Left ventricle myocardium inferior (tissue), 1 donor: ENCODE measurements around the gene MTG2. TPM values are rescaled to one million over a fixed set of nuclear protein-coding genes. Genes with fewer than 3 reads are reported as not detected.
"Not testable (repeated sequence)": the region's sequence is repeated elsewhere in the genome, so short reads cannot be mapped to it uniquely, and the experiment has no call there.

Experiments used
- DNase-seq: peaks from one replicate; pipeline ENCODE4 v3.0.0-alpha.2; 2020
- H3K27ac ChIP-seq: fragments of 200-600 bp; replicated peaks from 2 replicates; pipeline ENCODE4 v1.8.0; 2021
- H3K27me3 ChIP-seq: fragments of 200-600 bp; 2 replicates; pipeline ENCODE4 v1.8.0; 2021; ENCODE audit warnings: low read depth
- H3K36me3 ChIP-seq: fragments of 200-600 bp; 2 replicates; pipeline ENCODE4 v1.8.0; 2021
- H3K4me1 ChIP-seq: fragments of 200-600 bp; 2 replicates; pipeline ENCODE4 v1.8.0; 2021
- H3K4me3 ChIP-seq: fragments of 200-600 bp; 2 replicates; pipeline ENCODE4 v1.8.0; 2021; ENCODE audit warnings: mild to moderate bottlenecking, moderate library complexity
- H3K9me3 ChIP-seq: fragments of 200-600 bp; replicated peaks from 2 replicates; pipeline ENCODE4 v1.8.0; 2021
- CTCF ChIP-seq: fragments of 200-600 bp; IDR thresholded peaks from 2 replicates; pipeline ENCODE4 v1.8.0; 2021; ENCODE audit warnings: antibody characterized with exemption, mild to moderate bottlenecking, borderline replicate concordance
- intact Hi-C: fragments of 100-400 bp; cut with micrococcal nuclease; formaldehyde crosslinking; loops from one replicate; pipeline ENCODE4 v1.11.0; 2022
- total RNA-seq: library from RNA; stranded (reverse); fragmentation: NEBNext Ultra II Directional; extraction: Animal tissue kit (Norgen Biotek cat#: 25700); gene quantifications from one replicate; pipeline ENCODE4 v1.2.1, GENCODE V29; 2021
- donor health status: DM: no; HTN: yes; CAD: no; lungs with severe emphysema.

The MTG2 gene
- total RNA-seq, 1 donor from 2014 or later, result 25.9 TPM

GRCh38 chr20:62146019-62146755 is 36.6 kb upstream of the MTG2 start:
- no peaks in the 10 kb centered on the region for H3K36me3 ChIP-seq
- no peak for DNase-seq
- no peak overlapping the region for H3K27ac ChIP-seq
- peaks cover 68% of the 10 kb centered on the region for H3K4me1 ChIP-seq
- intact Hi-C loops, result no loop called here
- H3K27me3 ChIP-seq, result no peaks in the 10 kb centered on the region
- H3K9me3 ChIP-seq, result no peaks in the 10 kb centered on the region
- TF ChIP-seq CTCF, result no peak
- no peak overlapping the region for H3K4me3 ChIP-seq

- intact Hi-C loops, result no loop called here
- no peak for DNase-seq
Observed at GRCh38 chr20:62147125-62147524, 35.7 kb upstream of the MTG2 start.

GRCh38 chr20:62147528-62147927 is 35.3 kb upstream of the MTG2 start:
- peaks cover 56% of the 10 kb centered on the region for H3K4me1 ChIP-seq
- no peak for DNase-seq
- H3K9me3 ChIP-seq, result no peaks in the 10 kb centered on the region
- H3K36me3 ChIP-seq, result no peaks in the 10 kb centered on the region
- no peaks in the 10 kb centered on the region for H3K27me3 ChIP-seq
- intact Hi-C loops, result no loop called here
- no peak overlapping the region for H3K27ac ChIP-seq
- TF ChIP-seq CTCF, result no peak
- no peak overlapping the region for H3K4me3 ChIP-seq

More at GRCh38 chr20:62147125-62147524, 35.7 kb upstream of the MTG2 start:
- no peaks in the 10 kb centered on the region for H3K27me3 ChIP-seq
- H3K4me3 ChIP-seq, result no peak overlapping the region
- peaks cover 60% of the 10 kb centered on the region for H3K4me1 ChIP-seq
- H3K36me3 ChIP-seq, result no peaks in the 10 kb centered on the region
- TF ChIP-seq CTCF, result no peak
- H3K27ac ChIP-seq, result no peak overlapping the region
- no peaks in the 10 kb centered on the region for H3K9me3 ChIP-seq

- intact Hi-C loops, H3K4me3 ChIP-seq, H3K9me3 ChIP-seq, DNase-seq, H3K36me3 ChIP-seq, H3K27ac ChIP-seq, H3K27me3 ChIP-seq: not testable (repeated sequence)
- H3K4me1 ChIP-seq, result peaks cover 54% of the 10 kb centered on the region
Observed at GRCh38 chr20:62148383-62148782, 34.4 kb upstream of the MTG2 start.

GRCh38 chr20:62148908-62149314 is 33.9 kb upstream of the MTG2 start:
- H3K36me3 ChIP-seq, result peaks cover 7% of the 10 kb centered on the region
- H3K4me1 ChIP-seq, result peaks cover 54% of the 10 kb centered on the region
- DNase-seq, result no peak
- no peaks in the 10 kb centered on the region for H3K27me3 ChIP-seq
- H3K27ac ChIP-seq, result peak overlapping the region; percentile 38
- intact Hi-C loops, result no loop called here
- no peak overlapping the region for H3K4me3 ChIP-seq
- no peaks in the 10 kb centered on the region for H3K9me3 ChIP-seq
- TF ChIP-seq CTCF, result no peak

GRCh38 chr20:62149532-62150309 is 33.1 kb upstream of the MTG2 start:
- H3K27me3 ChIP-seq, result no peaks in the 10 kb centered on the region
- no peak for TF ChIP-seq CTCF
- H3K36me3 ChIP-seq, result peaks cover 12% of the 10 kb centered on the region
- H3K4me1 ChIP-seq, result peaks cover 47% of the 10 kb centered on the region
- no peaks in the 10 kb centered on the region for H3K9me3 ChIP-seq
- no peak for DNase-seq
- intact Hi-C loops, result no loop called here
- H3K27ac ChIP-seq, result peak overlapping the region; percentile 38
- H3K4me3 ChIP-seq, result no peak overlapping the region
